Vagina (tissue), 2 donors: ENCODE measurements around the gene C20orf202.

Experiments
- CTCF ChIP-seq, 3 experiments: fragments of 450-650 bp in 2 of 3; fragments of 200-600 bp in 1 of 3; sonication (generic) in 1 of 3; IDR thresholded peaks; one replicate each; pipeline ENCODE4 v1.5.1; 2017 to 2019; ENCODE audit warnings: antibody characterized with exemption in 3 of 3, mild to moderate bottlenecking in 2 of 3, moderate library complexity in 2 of 3
- POLR2A ChIP-seq, 2 donors: fragments of 450-650 bp; IDR thresholded peaks; one replicate each; pipeline ENCODE4 v1.6.1; 2017; ENCODE audit warnings: antibody characterized with exemption in 2 of 2, mild to moderate bottlenecking in 2 of 2, moderate library complexity in 2 of 2

GRCh38 chr20:1206366-1207148, 3.3 kb downstream of the C20orf202 start:
- TF ChIP-seq CTCF (IDR thresholded peaks at IDR 0.05) (no peak), POLR2A (IDR thresholded peaks at IDR 0.05) (no peak)
